Measurements from ENCODE around the gene ZSCAN1.
"Not testable (repeated sequence)": the region's sequence is repeated elsewhere in the genome, so short reads cannot be mapped to it uniquely, and the experiment has no call there.

The ZSCAN1 gene

GRCh38 chr19:58033741-58034476 is at the start of gene ZSCAN1:
Gene ZSCAN1 (plus strand): TSS chr19:58034025. CDS start chr19:58037837, 3,812 bp downstream.
- DNase-seq, result peak; percentile 32 to 98 (median 90)

- no peak for DNase-seq
Measured at GRCh38 chr19:57992841-57993240, 41.0 kb upstream of the ZSCAN1 start.

- no peak for DNase-seq
Measured at GRCh38 chr19:58000677-58001076, 33.1 kb upstream of the ZSCAN1 start.

- DNase-seq, result peak in 8 of 56 donors; percentile 5 to 47 (median 27)
Measured at GRCh38 chr19:58001895-58002369, 31.9 kb upstream of the ZSCAN1 start.

- DNase-seq, result peak in 54 of 56 donors; percentile 51 to 90 (median 80)
Measured at GRCh38 chr19:58002384-58003173, 31.2 kb upstream of the ZSCAN1 start, which contains the start of gene ZNF606. Gene ZNF606 (minus strand): TSS chr19:58002820. CDS start chr19:58001319, 1,501 bp downstream.

- DNase-seq, result peak in 6 of 56 donors; percentile 24 to 58 (median 43)
Measured at GRCh38 chr19:58003174-58003828, 30.5 kb upstream of the ZSCAN1 start.

- no peak for DNase-seq
Measured at GRCh38 chr19:58007285-58007684, 26.5 kb upstream of the ZSCAN1 start.

- not testable (repeated sequence) for DNase-seq
Measured at GRCh38 chr19:58008877-58009276, 24.9 kb upstream of the ZSCAN1 start.

GRCh38 chr19:58009301-58009665 is 24.5 kb upstream of the ZSCAN1 start:
- DNase-seq, result no peak

GRCh38 chr19:58009666-58010301 is 24.0 kb upstream of the ZSCAN1 start:
- peak; percentile 32 to 95 (median 87) for DNase-seq

GRCh38 chr19:58010507-58010906 is 23.3 kb upstream of the ZSCAN1 start:
- DNase-seq, result no peak

- no peak for DNase-seq
Measured at GRCh38 chr19:58014141-58014540, 19.7 kb upstream of the ZSCAN1 start.

GRCh38 chr19:58020129-58020528 is 13.7 kb upstream of the ZSCAN1 start:
- no peak for DNase-seq

- DNase-seq, result peak in 47 of 56 donors; percentile 4 to 82 (median 31)
Measured at GRCh38 chr19:58021541-58022282, 12.1 kb upstream of the ZSCAN1 start.

- DNase-seq, result no peak
Measured at GRCh38 chr19:58022283-58022660, 11.6 kb upstream of the ZSCAN1 start.

GRCh38 chr19:58024661-58025060 is 9.2 kb upstream of the ZSCAN1 start:
- DNase-seq, result no peak

GRCh38 chr19:58034477-58034793 is 610 bp downstream of the ZSCAN1 start:
- DNase-seq, result peak in 10 of 56 donors; percentile 5 to 25 (median 16)

GRCh38 chr19:58035863-58036262 is 2.0 kb downstream of the ZSCAN1 start:
- peak in 5 of 56 donors; percentile 8 to 25 (median 11) for DNase-seq

GRCh38 chr19:58037927-58038687 is 4.3 kb downstream of the ZSCAN1 start:
- peak in 37 of 56 donors; percentile 2 to 82 (median 37) for DNase-seq
